ENCODE measurements around the gene NEMF. TPM values are rescaled to one million over a fixed set of nuclear protein-coding genes. Genes with fewer than 3 reads are reported as not detected.
A peak's percentile ranks its signal among the peaks of the same experiment; 100 is the strongest.
"Not testable (repeated sequence)": the region's sequence is repeated elsewhere in the genome, so short reads cannot be mapped to it uniquely, and the experiment has no call there.

Gene NEMF
- polyA plus RNA-seq, 3 donors = 77.1 to 91.4 (median 83.2) TPM

DNA sequence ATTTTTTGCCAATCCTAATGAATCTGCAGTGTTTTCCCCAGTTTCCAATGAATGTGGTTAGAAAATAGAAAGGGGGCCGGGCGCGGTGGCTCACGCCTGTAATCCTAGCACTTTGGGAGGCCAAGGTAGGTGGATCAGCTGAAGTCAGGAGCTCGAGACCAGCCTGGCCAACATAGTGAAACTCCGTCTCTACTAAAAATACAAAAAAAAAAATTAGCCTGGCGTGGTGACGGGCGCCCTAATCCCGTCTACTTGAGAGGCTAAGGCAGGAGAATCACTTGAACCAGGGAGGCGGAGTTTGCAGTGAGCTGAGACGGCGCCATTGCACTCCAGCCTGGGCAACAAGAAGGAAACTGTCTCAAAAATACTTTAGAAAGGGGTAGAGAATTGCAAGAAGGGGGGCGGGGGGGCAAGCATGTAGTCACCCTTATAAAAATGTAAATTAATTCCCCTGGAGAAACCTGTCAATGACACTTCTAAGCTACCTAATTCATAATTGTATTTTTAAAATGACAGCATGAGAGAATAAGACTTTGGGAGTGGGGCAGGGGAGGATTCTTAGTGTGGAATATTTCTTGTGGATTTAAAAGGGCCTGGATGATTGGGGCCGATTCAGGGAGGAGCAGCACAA is 82.9 kb downstream of the NEMF start:
- DNase-seq (ENCODE audit: extremely low read depth in 1 of 11, low read depth in 9 of 11, low spot score in 4 of 11) = no peak

GRCh38 chr14:49769171-49769570 is 83.4 kb downstream of the NEMF start:
- DNase-seq (ENCODE audit: extremely low read depth in 1 of 11, low read depth in 9 of 11, low spot score in 4 of 11) = peak in 1 of 11 donors; percentile 5

- peak in 8 of 11 donors; percentile 32 to 51 (median 42) for DNase-seq (ENCODE audit: extremely low read depth in 1 of 11, low read depth in 9 of 11, low spot score in 4 of 11)
Measured at GRCh38 chr14:49768301-49769121, 84.1 kb downstream of the NEMF start.

- peak; percentile 60 to 85 (median 81) for DNase-seq (ENCODE audit: extremely low read depth in 1 of 11, low read depth in 9 of 11, low spot score in 4 of 11)
Measured at GRCh38 chr14:49767571-49768300, 84.9 kb downstream of the NEMF start, which contains the start of gene KLHDC2. TSS of gene KLHDC2 (plus strand) at chr14:49768153. CDS start at chr14:49768469, 316 bp downstream.

DNA sequence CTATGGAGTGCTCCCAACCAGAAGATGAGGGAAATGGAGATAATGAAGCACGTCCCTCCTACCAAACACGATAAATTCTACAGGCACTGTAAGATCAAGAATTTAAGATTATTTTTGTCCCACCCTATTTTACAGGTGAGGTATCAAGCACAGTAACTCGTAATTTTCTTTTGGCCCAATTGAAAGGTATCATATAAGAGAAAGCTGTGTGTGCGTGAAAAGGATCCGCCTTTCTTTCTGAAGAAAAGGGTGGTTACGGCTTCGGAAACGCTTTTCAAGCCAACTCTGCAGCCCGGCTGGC is 85.4 kb downstream of the NEMF start:
- no peak for DNase-seq (ENCODE audit: extremely low read depth in 1 of 11, low read depth in 9 of 11, low spot score in 4 of 11)

- peak in 2 of 11 donors; percentile 8 to 13 for DNase-seq (ENCODE audit: extremely low read depth in 1 of 11, low read depth in 9 of 11, low spot score in 4 of 11)
Measured at GRCh38 chr14:49766839-49767238, 85.7 kb downstream of the NEMF start.

DNA sequence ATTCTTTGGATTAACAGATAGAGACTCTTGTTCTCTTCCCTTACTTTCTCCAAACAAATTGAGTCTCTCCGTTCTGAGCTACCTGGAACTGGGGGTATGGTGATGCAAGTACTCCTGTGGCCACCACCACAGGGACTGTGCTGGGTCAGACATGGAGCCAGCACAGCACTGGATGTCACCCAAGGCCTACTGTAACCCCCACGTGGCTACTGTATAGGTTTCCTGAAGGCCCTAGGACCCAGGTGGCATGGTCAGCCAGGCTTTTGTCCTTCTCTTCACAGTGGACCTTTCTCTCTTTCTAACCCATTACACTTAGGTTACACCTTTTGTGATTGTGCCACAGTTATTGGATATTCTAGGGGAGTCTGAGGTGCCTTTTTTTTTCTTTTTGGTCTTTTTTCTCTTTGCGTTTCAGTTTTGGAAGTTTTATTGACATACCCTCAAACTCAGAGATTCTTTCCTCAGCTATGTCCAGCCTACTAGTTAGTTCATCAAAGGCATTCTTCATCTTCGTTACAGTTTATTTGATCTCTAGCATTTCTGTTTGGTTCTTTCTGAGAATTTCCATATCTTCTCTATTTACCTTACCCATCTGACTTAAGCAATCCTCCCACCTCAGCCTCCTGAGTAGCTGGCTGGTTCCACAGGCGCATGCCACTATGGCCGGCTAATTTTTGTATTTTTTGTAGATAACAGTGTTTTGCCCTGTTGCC is 90.6 kb downstream of the NEMF start:
- DNase-seq (ENCODE audit: extremely low read depth in 1 of 11, low read depth in 9 of 11, low spot score in 4 of 11) = no peak

- no peak for DNase-seq (ENCODE audit: extremely low read depth in 1 of 11, low read depth in 9 of 11, low spot score in 4 of 11)
Measured at GRCh38 chr14:49755378-49755777, 97.2 kb downstream of the NEMF start.

DNA sequence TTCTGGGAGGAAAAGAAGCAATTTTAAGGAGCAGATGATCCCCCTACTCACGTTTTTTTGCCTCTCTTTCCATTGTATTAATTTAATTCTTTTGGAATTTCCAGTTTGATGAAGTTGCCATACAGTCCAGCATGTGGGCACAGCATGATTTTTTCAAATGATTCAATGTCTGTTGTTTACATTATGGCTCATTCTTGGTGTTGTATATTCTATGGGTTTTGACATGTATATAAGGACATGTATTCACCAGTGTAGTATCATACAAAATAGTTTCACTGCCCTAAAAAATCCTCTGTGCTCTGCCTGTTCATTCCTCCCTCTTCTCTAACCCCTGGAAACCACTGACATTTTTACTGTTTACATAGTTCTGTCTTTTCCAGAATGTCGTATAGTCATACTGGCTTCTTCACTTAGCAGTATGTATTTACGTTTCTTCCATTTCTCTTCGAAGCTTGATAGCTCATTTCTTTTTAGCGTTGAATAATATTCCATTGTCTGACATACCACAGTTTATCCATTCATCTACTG is 98.0 kb downstream of the NEMF start:
- no peak for DNase-seq (ENCODE audit: extremely low read depth in 1 of 11, low read depth in 9 of 11, low spot score in 4 of 11)

DNA sequence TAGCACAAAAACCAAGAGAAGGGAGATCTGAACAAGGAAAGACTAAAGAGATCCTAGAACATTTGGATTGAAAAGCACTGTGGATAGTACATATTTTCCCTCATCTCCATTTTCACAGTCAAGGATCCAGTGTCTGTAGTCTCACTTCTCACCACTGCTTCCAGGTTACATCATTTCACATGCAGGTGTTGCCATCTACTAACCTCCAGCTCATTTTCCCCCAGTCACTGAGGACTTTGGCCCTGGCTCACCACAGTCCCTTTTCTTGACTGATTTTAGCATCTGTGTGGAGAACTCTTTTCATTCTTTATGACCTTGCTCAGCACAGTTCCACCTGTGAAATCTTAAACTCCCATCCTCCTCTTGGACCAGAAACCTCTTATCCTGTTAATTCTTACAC is 106.1 kb downstream of the NEMF start:
- DNase-seq (ENCODE audit: extremely low read depth in 1 of 11, low read depth in 9 of 11, low spot score in 4 of 11) = not testable (repeated sequence)

- no peak for DNase-seq (ENCODE audit: extremely low read depth in 1 of 11, low read depth in 9 of 11, low spot score in 4 of 11)
Measured at GRCh38 chr14:49745191-49745590, 107.4 kb downstream of the NEMF start.

GRCh38 chr14:49735669-49736068 is 116.9 kb downstream of the NEMF start:
- DNase-seq (ENCODE audit: extremely low read depth in 1 of 11, low read depth in 9 of 11, low spot score in 4 of 11) = not testable (repeated sequence)

DNA sequence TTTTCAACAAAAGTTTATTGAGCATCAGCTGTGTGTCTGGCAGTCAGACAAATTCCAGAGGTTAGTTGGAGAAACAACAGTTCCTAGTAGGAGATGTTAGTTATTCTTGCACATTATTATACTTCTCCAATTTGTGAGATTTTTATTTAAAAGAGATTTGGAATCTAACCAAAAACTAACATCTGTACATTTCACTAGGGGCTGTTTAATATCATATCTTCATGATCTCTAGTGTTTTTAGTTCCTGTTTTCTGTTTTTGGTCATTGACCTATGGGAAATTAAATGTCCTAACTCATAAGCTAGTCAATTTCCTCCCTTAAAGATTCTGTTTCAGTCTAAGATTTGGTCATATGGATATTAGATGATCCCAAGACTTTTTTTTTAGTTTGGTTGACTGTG is 118.8 kb downstream of the NEMF start:
- DNase-seq (ENCODE audit: extremely low read depth in 1 of 11, low read depth in 9 of 11, low spot score in 4 of 11) = no peak

GRCh38 chr14:49732896-49733295 is 119.7 kb downstream of the NEMF start:
- DNase-seq (ENCODE audit: extremely low read depth in 1 of 11, low read depth in 9 of 11, low spot score in 4 of 11) = no peak

Other genes starting within 250 kb of the NEMF start
- 100 to 1,000 TPM; 210 to 239 (median 220) TPM for gene RPL36AL, start 232.2 kb downstream of the NEMF start, polyA plus RNA-seq (ENCODE audit: insufficient read length in 3 of 3)
- gene MGAT2, start 232.0 kb downstream of the NEMF start, polyA plus RNA-seq (ENCODE audit: insufficient read length in 3 of 3) = 10 to 100 TPM in 2 of 3 donors, 1 to 10 TPM in 1; 7.3 to 24.6 (median 16.6) TPM
- 10 to 100 TPM; 15.8 to 18.7 (median 16.5) TPM for gene DNAAF2, start 217.5 kb downstream of the NEMF start, polyA plus RNA-seq (ENCODE audit: insufficient read length in 3 of 3)
- gene POLE2, start 164.6 kb downstream of the NEMF start, polyA plus RNA-seq (ENCODE audit: insufficient read length in 3 of 3) = 10 to 100 TPM; 16.7 to 22.0 (median 20.2) TPM
- gene KLHDC1, start 159.7 kb downstream of the NEMF start, polyA plus RNA-seq (ENCODE audit: insufficient read length in 3 of 3) = 1 to 10 TPM; 4.0 to 7.5 (median 5.3) TPM
- 100 to 1,000 TPM; 133 to 182 (median 176) TPM for gene KLHDC2, start 84.6 kb downstream of the NEMF start, polyA plus RNA-seq (ENCODE audit: insufficient read length in 3 of 3)
- 10 to 100 TPM; 79.5 to 91.7 (median 79.8) TPM for gene ARF6, start 40.3 kb upstream of the NEMF start, polyA plus RNA-seq (ENCODE audit: insufficient read length in 3 of 3)

All from renal cortex interstitium (tissue), 11 donors.